Measurements from ENCODE around the gene ARHGAP29.

DNA sequence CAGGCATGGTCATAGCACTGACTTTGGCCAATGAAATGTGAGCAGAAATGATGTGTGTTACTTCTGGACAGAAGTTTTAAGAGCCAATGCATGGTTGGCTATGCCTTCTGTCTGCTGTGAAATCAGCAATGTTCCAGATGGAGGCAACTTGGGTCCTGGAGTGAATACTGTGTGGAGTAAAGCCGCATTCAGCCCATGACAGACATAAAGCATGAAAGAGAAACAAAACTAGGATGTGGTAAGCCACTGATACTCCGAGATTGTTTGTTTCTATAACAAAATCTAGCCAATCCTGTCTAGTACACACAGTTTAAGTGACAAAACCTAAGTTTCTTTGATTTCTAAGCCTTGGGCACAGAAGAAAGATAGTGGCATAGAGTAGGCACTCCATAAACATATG, 47.1 kb upstream of the ARHGAP29 start:
- TF ChIP-seq TAF1 (IDR thresholded peaks at IDR 0.05; ENCODE audit: low read depth, low read length) (no peak), POLR2AphosphoS5 (IDR thresholded peaks at IDR 0.05; ENCODE audit: low read depth, low read length) (no peak)
